ENCODE data around the gene ITGA5.

DNA sequence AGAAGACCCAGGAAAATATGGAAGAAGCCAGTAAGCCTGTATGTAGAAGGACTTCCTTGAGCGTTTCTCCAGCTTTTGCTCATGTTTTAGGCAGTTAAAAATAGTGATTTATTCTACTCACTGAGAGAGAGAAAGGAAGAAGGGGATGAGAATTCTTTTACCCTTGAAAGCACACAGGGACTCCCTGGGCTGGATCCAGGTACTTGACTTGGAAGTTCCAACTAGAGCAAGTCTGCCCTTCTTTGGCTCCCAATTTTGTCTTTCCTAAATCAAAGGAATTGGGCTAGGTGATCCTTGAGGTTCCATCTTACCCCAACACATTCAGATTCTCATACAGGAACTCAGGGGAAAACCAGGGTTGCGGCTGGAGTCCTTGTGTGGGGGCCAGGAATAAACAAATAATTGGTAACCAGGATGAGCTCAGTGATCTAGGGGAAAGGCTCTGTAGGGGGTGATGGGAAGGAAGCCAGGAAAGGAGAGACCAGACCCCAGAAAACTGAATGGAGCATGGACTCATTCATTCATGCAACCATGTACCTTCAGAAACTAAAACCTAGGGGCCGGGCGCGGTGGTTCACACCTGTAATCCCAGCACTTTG, 11.5 kb upstream of the ITGA5 start:
- TF ChIP-seq, protein P1, sequence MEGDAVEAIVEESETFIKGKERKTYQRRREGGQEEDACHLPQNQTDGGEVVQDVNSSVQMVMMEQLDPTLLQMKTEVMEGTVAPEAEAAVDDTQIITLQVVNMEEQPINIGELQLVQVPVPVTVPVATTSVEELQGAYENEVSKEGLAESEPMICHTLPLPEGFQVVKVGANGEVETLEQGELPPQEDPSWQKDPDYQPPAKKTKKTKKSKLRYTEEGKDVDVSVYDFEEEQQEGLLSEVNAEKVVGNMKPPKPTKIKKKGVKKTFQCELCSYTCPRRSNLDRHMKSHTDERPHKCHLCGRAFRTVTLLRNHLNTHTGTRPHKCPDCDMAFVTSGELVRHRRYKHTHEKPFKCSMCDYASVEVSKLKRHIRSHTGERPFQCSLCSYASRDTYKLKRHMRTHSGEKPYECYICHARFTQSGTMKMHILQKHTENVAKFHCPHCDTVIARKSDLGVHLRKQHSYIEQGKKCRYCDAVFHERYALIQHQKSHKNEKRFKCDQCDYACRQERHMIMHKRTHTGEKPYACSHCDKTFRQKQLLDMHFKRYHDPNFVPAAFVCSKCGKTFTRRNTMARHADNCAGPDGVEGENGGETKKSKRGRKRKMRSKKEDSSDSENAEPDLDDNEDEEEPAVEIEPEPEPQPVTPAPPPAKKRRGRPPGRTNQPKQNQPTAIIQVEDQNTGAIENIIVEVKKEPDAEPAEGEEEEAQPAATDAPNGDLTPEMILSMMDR (IDR thresholded peaks at IDR 0.05; ENCODE audit: insufficient read depth, low read depth, low read length): no peak
- no peak for TF ChIP-seq EZH2 (IDR thresholded peaks at IDR 0.05; ENCODE audit: insufficient read depth, low read length)
